K562 (cell line): ENCODE results near the gene SERTAD1. TPM values are rescaled to one million over a fixed set of nuclear protein-coding genes. Genes with fewer than 3 reads are reported as not detected.

Experiments
- ATF7 ChIP-seq: fragments of 450-650 bp; IDR thresholded peaks from 2 replicates; pipeline ENCODE4 v1.7.1; 2014; ENCODE audit warnings: mild to moderate bottlenecking, moderate library complexity
- BCOR ChIP-seq: fragments of 450-650 bp; IDR thresholded peaks from 2 replicates; pipeline ENCODE4 v1.6.1; 2016
- BRCA1 ChIP-seq, 2 experiments: fragments of 450-650 bp in 1 of 2; sonication (generic) in 1 of 2; formaldehyde crosslinking in 1 of 2; IDR thresholded peaks; 2 replicates each; pipeline versions ENCODE4 v1.5.0 to v1.6.1; 2017 to 2020; ENCODE audit warnings: mild to moderate bottlenecking in 1 of 2, missing genetic modification reagents in 1 of 2
- CBX3 ChIP-seq, 2 experiments: IDR thresholded peaks; 1 replicate in 1 of 2; 2 replicates in 1 of 2; pipeline ENCODE4 v1.6.1; 2012; ENCODE audit warnings: inconsistent platforms in 2 of 2, low read length in 2 of 2, borderline replicate concordance in 1 of 2, control low read depth in 1 of 2
- KDM1A ChIP-seq, 2 experiments: fragments of 450-650 bp; IDR thresholded peaks; 2 replicates each; pipeline ENCODE4 v1.6.1; 2016; ENCODE audit warnings: mild to moderate bottlenecking in 2 of 2
- NCOA1 ChIP-seq: fragments of 450-650 bp; IDR thresholded peaks from 2 replicates; pipeline ENCODE4 v1.6.1; 2016; ENCODE audit warnings: low read depth
- NFIC ChIP-seq: fragments of 450-650 bp; IDR thresholded peaks from 2 replicates; pipeline ENCODE4 v1.6.1; 2017; ENCODE audit warnings: mild to moderate bottlenecking, inconsistent platforms
- NFRKB ChIP-seq: fragments of 450-650 bp; IDR thresholded peaks from 2 replicates; pipeline ENCODE4 v1.6.1; 2016; ENCODE audit warnings: low read depth
- NR3C1 ChIP-seq: sonication (generic); formaldehyde crosslinking; IDR thresholded peaks from 2 replicates; pipeline ENCODE4 v1.8.1; 2022; ENCODE audit warnings: missing genetic modification reagents
- SMAD2 ChIP-seq: fragments of 150-350 bp; IDR thresholded peaks from 2 replicates; pipeline ENCODE4 v1.6.1; 2014; ENCODE audit warnings: low read depth, mild to moderate bottlenecking, low read length
- TAF15 ChIP-seq: fragments of 200-400 bp; formaldehyde crosslinking; IDR thresholded peaks from 2 replicates; pipeline ENCODE4 v1.6.1; 2017; ENCODE audit warnings: mild to moderate bottlenecking, low read depth, low read length, moderate library complexity
- U2AF1 ChIP-seq: fragments of 200-400 bp; formaldehyde crosslinking; optimal IDR thresholded peaks from 2 replicates; pipeline ENCODE3; 2017; ENCODE audit warnings: mild to moderate bottlenecking, low read depth, low read length, moderate library complexity
- ZNF324 ChIP-seq: fragments of 250-450 bp; sonication (Bioruptor Pico); IDR thresholded peaks from 2 replicates; pipeline ENCODE4 v1.4.0; 2020; ENCODE audit warnings: mild to moderate bottlenecking
- polyA plus RNA-seq, 8 experiments: library from polyadenylated mRNA; depleted of rRNA in 4 of 8; stranded (reverse) in 5 of 8; unstranded in 3 of 8; fragments of >200 nt; fragmentation: Nextera tagmentation in 2 of 8; fragmentation: Illumina TruSeq in 1 of 8; extraction: Ambion mirVana in 2 of 8; extraction: Trizol in 1 of 8; gene quantifications; 2 replicates each; pipeline versions ENCODE4 v1.2.1 to v1.2.3, GENCODE V29; 2011 to 2014; ENCODE audit warnings: inconsistent platforms in 1 of 8, missing spikeins in 1 of 8
- total RNA-seq, 7 experiments: library from RNA; depleted of rRNA in 6 of 7; stranded (reverse); fragments of >200 nt in 6 of 7; fragmentation: Illumina TruSeq in 2 of 7; extraction: Trizol in 2 of 7; gene quantifications; 2 replicates each; pipeline versions ENCODE4 v1.2.1 to v1.2.3, GENCODE V29; 2011 to 2021; ENCODE audit warnings: low replicate concordance in 1 of 7
- TF ChIP-seq, protein P1 (sequence below): sonication (generic); formaldehyde crosslinking; IDR thresholded peaks from 2 replicates; pipeline ENCODE4 v1.8.0; 2022; ENCODE audit warnings: mild to moderate bottlenecking, missing genetic modification reagents
- TF ChIP-seq, protein P2 (sequence below): sonication (generic); formaldehyde crosslinking; IDR thresholded peaks from 2 replicates; pipeline ENCODE4 v1.9.0; 2022; ENCODE audit warnings: mild to moderate bottlenecking, missing genetic modification reagents
- TF ChIP-seq, protein P3 (sequence below): sonication (generic); formaldehyde crosslinking; IDR thresholded peaks from 2 replicates; pipeline ENCODE4 v1.8.1; 2023; ENCODE audit warnings: mild to moderate bottlenecking, missing genetic modification reagents
- TF ChIP-seq, protein P4 (sequence below): fragments of 250-450 bp; sonication (Bioruptor Pico); IDR thresholded peaks from 2 replicates; pipeline ENCODE4 v1.9.0; 2021; ENCODE audit warnings: mild to moderate bottlenecking
- TF ChIP-seq, protein P5 (sequence below): sonication (generic); formaldehyde crosslinking; IDR thresholded peaks from 2 replicates; pipeline ENCODE4 v1.8.0; 2022; ENCODE audit warnings: missing genetic modification reagents, mild to moderate bottlenecking, borderline replicate concordance
- TF ChIP-seq, protein P6 (sequence below): fragments of 150-350 bp; conservative IDR thresholded peaks from 2 replicates; pipeline ENCODE4 v1.6.1; 2014; ENCODE audit warnings: low read length

Gene SERTAD1
- total and polyA plus RNA-seq, 9 of the 15 experiments (the other 6 are each of a cell fraction or from before 2014, with no cell fraction given): 0.15 to 8.7 (median 4.9) TPM

DNA sequence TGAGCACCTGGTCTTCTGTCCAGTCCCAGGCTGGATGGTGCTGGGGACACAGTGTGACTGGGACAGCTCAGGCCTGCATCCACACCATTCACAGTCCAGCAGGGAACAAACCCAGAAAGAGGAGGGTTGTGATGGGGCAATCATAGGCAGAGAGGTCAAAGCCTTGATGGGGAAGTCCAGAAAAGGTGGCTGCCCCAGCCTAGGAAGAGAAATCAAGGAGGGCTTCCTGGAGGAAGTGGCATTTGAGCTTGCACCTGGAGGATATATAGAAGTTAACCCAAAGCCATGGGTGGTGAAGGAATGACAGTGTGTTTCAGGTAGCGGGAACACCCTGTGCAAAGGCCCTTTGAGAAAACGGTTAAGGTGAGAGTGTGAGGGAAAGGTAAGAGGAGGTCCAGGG lies 10.0 kb downstream of the SERTAD1 start (continued):
- TF ChIP-seq, protein P1, sequence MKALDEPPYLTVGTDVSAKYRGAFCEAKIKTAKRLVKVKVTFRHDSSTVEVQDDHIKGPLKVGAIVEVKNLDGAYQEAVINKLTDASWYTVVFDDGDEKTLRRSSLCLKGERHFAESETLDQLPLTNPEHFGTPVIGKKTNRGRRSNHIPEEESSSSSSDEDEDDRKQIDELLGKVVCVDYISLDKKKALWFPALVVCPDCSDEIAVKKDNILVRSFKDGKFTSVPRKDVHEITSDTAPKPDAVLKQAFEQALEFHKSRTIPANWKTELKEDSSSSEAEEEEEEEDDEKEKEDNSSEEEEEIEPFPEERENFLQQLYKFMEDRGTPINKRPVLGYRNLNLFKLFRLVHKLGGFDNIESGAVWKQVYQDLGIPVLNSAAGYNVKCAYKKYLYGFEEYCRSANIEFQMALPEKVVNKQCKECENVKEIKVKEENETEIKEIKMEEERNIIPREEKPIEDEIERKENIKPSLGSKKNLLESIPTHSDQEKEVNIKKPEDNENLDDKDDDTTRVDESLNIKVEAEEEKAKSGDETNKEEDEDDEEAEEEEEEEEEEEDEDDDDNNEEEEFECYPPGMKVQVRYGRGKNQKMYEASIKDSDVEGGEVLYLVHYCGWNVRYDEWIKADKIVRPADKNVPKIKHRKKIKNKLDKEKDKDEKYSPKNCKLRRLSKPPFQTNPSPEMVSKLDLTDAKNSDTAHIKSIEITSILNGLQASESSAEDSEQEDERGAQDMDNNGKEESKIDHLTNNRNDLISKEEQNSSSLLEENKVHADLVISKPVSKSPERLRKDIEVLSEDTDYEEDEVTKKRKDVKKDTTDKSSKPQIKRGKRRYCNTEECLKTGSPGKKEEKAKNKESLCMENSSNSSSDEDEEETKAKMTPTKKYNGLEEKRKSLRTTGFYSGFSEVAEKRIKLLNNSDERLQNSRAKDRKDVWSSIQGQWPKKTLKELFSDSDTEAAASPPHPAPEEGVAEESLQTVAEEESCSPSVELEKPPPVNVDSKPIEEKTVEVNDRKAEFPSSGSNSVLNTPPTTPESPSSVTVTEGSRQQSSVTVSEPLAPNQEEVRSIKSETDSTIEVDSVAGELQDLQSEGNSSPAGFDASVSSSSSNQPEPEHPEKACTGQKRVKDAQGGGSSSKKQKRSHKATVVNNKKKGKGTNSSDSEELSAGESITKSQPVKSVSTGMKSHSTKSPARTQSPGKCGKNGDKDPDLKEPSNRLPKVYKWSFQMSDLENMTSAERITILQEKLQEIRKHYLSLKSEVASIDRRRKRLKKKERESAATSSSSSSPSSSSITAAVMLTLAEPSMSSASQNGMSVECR (CRISPR knock-in tag): no peak
- TF ChIP-seq U2AF1 (no peak), NR3C1 (CRISPR knock-in tag) (no peak), NFIC (no peak), NFRKB (no peak), CBX3 (IDR thresholded peaks at IDR 0.05; ENCODE audit: borderline replicate concordance in 1 of 2, low read length in 2 of 2) (peak in 1 of 2 experiments; percentile 38; a peak in 1 of 3 replicates), BRCA1 (IDR thresholded peaks at IDR 0.05) (no peak), BRCA1 (CRISPR knock-in tag; IDR thresholded peaks at IDR 0.05) (no peak), NCOA1 (no peak), SMAD2 (no peak), ATF7 (no peak), TAF15 (no peak), BCOR (peak; percentile 100), ZNF324 (no peak), KDM1A (IDR thresholded peaks at IDR 0.05) (peak; percentile 88 to 93)
- TF ChIP-seq, protein P2, sequence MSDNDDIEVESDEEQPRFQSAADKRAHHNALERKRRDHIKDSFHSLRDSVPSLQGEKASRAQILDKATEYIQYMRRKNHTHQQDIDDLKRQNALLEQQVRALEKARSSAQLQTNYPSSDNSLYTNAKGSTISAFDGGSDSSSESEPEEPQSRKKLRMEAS (CRISPR knock-in tag): no peak
- TF ChIP-seq, protein P3, sequence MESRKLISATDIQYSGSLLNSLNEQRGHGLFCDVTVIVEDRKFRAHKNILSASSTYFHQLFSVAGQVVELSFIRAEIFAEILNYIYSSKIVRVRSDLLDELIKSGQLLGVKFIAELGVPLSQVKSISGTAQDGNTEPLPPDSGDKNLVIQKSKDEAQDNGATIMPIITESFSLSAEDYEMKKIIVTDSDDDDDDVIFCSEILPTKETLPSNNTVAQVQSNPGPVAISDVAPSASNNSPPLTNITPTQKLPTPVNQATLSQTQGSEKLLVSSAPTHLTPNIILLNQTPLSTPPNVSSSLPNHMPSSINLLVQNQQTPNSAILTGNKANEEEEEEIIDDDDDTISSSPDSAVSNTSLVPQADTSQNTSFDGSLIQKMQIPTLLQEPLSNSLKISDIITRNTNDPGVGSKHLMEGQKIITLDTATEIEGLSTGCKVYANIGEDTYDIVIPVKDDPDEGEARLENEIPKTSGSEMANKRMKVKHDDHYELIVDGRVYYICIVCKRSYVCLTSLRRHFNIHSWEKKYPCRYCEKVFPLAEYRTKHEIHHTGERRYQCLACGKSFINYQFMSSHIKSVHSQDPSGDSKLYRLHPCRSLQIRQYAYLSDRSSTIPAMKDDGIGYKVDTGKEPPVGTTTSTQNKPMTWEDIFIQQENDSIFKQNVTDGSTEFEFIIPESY (CRISPR knock-in tag): no peak
- TF ChIP-seq, protein P4, sequence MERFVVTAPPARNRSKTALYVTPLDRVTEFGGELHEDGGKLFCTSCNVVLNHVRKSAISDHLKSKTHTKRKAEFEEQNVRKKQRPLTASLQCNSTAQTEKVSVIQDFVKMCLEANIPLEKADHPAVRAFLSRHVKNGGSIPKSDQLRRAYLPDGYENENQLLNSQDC (CRISPR knock-in tag): no peak
- TF ChIP-seq, protein P5, sequence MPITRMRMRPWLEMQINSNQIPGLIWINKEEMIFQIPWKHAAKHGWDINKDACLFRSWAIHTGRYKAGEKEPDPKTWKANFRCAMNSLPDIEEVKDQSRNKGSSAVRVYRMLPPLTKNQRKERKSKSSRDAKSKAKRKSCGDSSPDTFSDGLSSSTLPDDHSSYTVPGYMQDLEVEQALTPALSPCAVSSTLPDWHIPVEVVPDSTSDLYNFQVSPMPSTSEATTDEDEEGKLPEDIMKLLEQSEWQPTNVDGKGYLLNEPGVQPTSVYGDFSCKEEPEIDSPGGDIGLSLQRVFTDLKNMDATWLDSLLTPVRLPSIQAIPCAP (CRISPR knock-in tag): no peak
- TF ChIP-seq, protein P6, sequence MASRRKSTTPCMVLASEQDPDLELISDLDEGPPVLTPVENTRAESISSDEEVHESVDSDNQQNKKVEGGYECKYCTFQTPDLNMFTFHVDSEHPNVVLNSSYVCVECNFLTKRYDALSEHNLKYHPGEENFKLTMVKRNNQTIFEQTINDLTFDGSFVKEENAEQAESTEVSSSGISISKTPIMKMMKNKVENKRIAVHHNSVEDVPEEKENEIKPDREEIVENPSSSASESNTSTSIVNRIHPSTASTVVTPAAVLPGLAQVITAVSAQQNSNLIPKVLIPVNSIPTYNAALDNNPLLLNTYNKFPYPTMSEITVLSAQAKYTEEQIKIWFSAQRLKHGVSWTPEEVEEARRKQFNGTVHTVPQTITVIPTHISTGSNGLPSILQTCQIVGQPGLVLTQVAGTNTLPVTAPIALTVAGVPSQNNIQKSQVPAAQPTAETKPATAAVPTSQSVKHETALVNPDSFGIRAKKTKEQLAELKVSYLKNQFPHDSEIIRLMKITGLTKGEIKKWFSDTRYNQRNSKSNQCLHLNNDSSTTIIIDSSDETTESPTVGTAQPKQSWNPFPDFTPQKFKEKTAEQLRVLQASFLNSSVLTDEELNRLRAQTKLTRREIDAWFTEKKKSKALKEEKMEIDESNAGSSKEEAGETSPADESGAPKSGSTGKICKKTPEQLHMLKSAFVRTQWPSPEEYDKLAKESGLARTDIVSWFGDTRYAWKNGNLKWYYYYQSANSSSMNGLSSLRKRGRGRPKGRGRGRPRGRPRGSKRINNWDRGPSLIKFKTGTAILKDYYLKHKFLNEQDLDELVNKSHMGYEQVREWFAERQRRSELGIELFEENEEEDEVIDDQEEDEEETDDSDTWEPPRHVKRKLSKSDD: no peak
